Endothelial cell of umbilical vein (primary cell): ENCODE measurements around the gene ARL13A. TPM values are rescaled to one million over a fixed set of nuclear protein-coding genes. Genes with fewer than 3 reads are reported as not detected.

Experiments
- BruUV-seq: library from RNA; stranded (reverse); fragments of 400-500 nt; replicated peaks from 2 replicates; lab custom pipeline; 2021; lab: Mats Ljungman, UMichigan
- CTCF ChIA-PET: fragments of 300-600, 350-600 bp; sonication (Branson Sonifier 250); formaldehyde crosslinking; loops from one replicate; lab custom pipeline; 2021; ENCODE audit warnings: antibody characterized with exemption, inconsistent platforms; lab: Charles Lee
- POLR2A ChIA-PET: fragments of 300-600, 350-600 bp; sonication (Branson Sonifier 250); formaldehyde crosslinking; loops from one replicate; lab custom pipeline; 2021; ENCODE audit warnings: antibody characterized with exemption, inconsistent platforms; lab: Charles Lee
- DNase-seq: peaks from one replicate; pipeline ENCODE4 v3.0.0-alpha.2; 2011; ENCODE audit warnings: low read depth, low spot score
- FAIRE-seq: peaks from 2 replicates; lab custom pipeline; 2011; peaks lifted over from hg19 to GRCh38; lab: Jason Lieb, UNC
- H2AFZ ChIP-seq: 2 replicates; pipeline ENCODE4 v1.6.0; 2012; ENCODE audit warnings: low read depth, low read length, control low read depth, inconsistent platforms
- H3K27ac ChIP-seq: 2 replicates; pipeline ENCODE4 v1.5.1; 2011; ENCODE audit warnings: low read depth, mild to moderate bottlenecking, control low read depth, low read length, moderate library complexity; ENCODE audit not compliant: insufficient read depth
- H3K27me3 ChIP-seq, 2 experiments: 2 replicates each; pipeline versions ENCODE4 v1.6.0 to v1.6.1; 2011; ENCODE audit warnings: low read length in 2 of 2, mixed read lengths in 1 of 2; ENCODE audit not compliant: control insufficient read depth in 2 of 2, insufficient read depth in 2 of 2
- H3K36me3 ChIP-seq, 2 experiments: 2 replicates in 1 of 2; 3 replicates in 1 of 2; pipeline ENCODE4 v1.5.1; 2011; ENCODE audit warnings: low read length in 2 of 2, mild to moderate bottlenecking in 1 of 2, moderate library complexity in 1 of 2; ENCODE audit not compliant: control insufficient read depth in 2 of 2, insufficient read depth in 2 of 2; ENCODE audit errors: extremely low read depth in 1 of 2
- H3K4me1 ChIP-seq: 3 replicates; pipeline ENCODE4 v1.5.1; 2011; ENCODE audit warnings: mild to moderate bottlenecking, low read length; ENCODE audit not compliant: control insufficient read depth, insufficient read depth; ENCODE audit errors: extremely low read depth
- H3K4me2 ChIP-seq: 2 replicates; pipeline ENCODE4 v1.6.1; 2011; ENCODE audit warnings: low read length, control low read depth, mixed read lengths; ENCODE audit not compliant: insufficient read depth
- H3K4me3 ChIP-seq, 3 experiments: fragments of 200-600 bp in 1 of 3; sonication (generic), shearing (Covaris generic) in 1 of 3; replicated peaks in 1 of 3; 2 replicates each; pipeline ENCODE4 v1.5.1; 2011 to 2016; ENCODE audit warnings: control low read depth in 3 of 3, low read length in 3 of 3, mild to moderate bottlenecking in 2 of 3, inconsistent platforms in 1 of 3, low read depth in 1 of 3, moderate library complexity in 1 of 3; ENCODE audit not compliant: insufficient read depth in 1 of 3
- H3K79me2 ChIP-seq: 2 replicates; pipeline ENCODE4 v1.6.0; 2012; ENCODE audit warnings: low read length, inconsistent platforms; ENCODE audit not compliant: control insufficient read depth, insufficient read depth
- H3K9ac ChIP-seq: replicated peaks from 2 replicates; pipeline ENCODE3; 2011; ENCODE audit warnings: low read length, control low read depth; ENCODE audit not compliant: insufficient read depth; ENCODE audit errors: extremely low read depth
- H3K9me1 ChIP-seq: replicated peaks from 3 replicates; pipeline ENCODE4 v1.6.0; 2011; ENCODE audit warnings: mild to moderate bottlenecking, low read length; ENCODE audit not compliant: control insufficient read depth, insufficient read depth; ENCODE audit errors: extremely low read depth
- H3K9me3 ChIP-seq: replicated peaks from 2 replicates; pipeline ENCODE4 v1.5.1; 2012; ENCODE audit warnings: low read length, inconsistent platforms; ENCODE audit not compliant: control insufficient read depth, insufficient read depth
- H4K20me1 ChIP-seq: replicated peaks from 2 replicates; pipeline ENCODE3; 2011; ENCODE audit warnings: mild to moderate bottlenecking, low read length; ENCODE audit not compliant: control insufficient read depth, insufficient read depth; ENCODE audit errors: extremely low read depth
- EZH2 ChIP-seq: IDR thresholded peaks from 2 replicates; pipeline ENCODE4 v1.6.1; 2012; ENCODE audit warnings: borderline replicate concordance, low read depth, mild to moderate bottlenecking, moderate library complexity, low read length, inconsistent platforms; ENCODE audit not compliant: severe bottlenecking
- FOS ChIP-seq: IDR thresholded peaks from 2 replicates; pipeline ENCODE4 v1.6.1; 2011; ENCODE audit warnings: mild to moderate bottlenecking, low read length, moderate library complexity, borderline replicate concordance; ENCODE audit not compliant: insufficient read depth
- GATA2 ChIP-seq: IDR thresholded peaks from 2 replicates; pipeline ENCODE4 v1.7.0; 2011; ENCODE audit warnings: low read depth, mild to moderate bottlenecking, moderate library complexity, mixed read lengths, low read length; ENCODE audit not compliant: insufficient read length, insufficient read depth
- JUN ChIP-seq: IDR thresholded peaks from 2 replicates; pipeline ENCODE4 v1.6.1; 2011; ENCODE audit warnings: borderline replicate concordance, low read depth; ENCODE audit not compliant: insufficient read length, insufficient read depth
- MAX ChIP-seq: IDR thresholded peaks from 2 replicates; pipeline ENCODE4 v1.6.1; 2011; ENCODE audit not compliant: insufficient read depth, insufficient read length
- MYC ChIP-seq: IDR thresholded peaks from one replicate; pipeline ENCODE4 v1.6.1; 2011; ENCODE audit warnings: mild to moderate bottlenecking, low read depth, low read length
- POLR2A ChIP-seq: IDR thresholded peaks from 2 replicates; pipeline ENCODE4 v1.6.1; 2012; ENCODE audit warnings: low read depth, mild to moderate bottlenecking, control low read depth, low read length
- POLR2AphosphoS5 ChIP-seq: IDR thresholded peaks from 2 replicates; pipeline ENCODE4 v1.6.1; 2012; ENCODE audit warnings: low read depth, mild to moderate bottlenecking, control low read depth, low read length, moderate library complexity; ENCODE audit not compliant: insufficient read depth
- dilution Hi-C: fragments of 300-500 bp; cut with MboI; formaldehyde crosslinking; loops from one replicate; pipeline ENCODE4 v1.15.0; 2019; ENCODE audit warnings: low sequenced_read_pairs; ENCODE audit not compliant: extremely low pct_ligation_motif_present
- intact Hi-C: fragments of 100-400 bp; cut with micrococcal nuclease; formaldehyde crosslinking; loops from one replicate; pipeline ENCODE4 v1.10.0; 2022
- polyA plus RNA-seq, 4 experiments: library from polyadenylated mRNA; depleted of rRNA in 3 of 4; stranded (reverse) in 3 of 4; unstranded in 1 of 4; fragments of >200 nt; gene quantifications; 2 replicates each; pipeline versions ENCODE4 v1.2.1 to v1.2.3, GENCODE V29; 2011 to 2012; ENCODE audit warnings: missing spikeins in 1 of 4
- total RNA-seq: library from RNA; stranded (reverse); gene quantifications from 2 replicates; pipeline ENCODE4 v1.2.3, GENCODE V29; 2021
- TF ChIP-seq, protein P1 (sequence below), 2 donors: IDR thresholded peaks; 1 replicate in 1 of 2; 2 replicates in 1 of 2; pipeline ENCODE4 v1.5.1; 2011; ENCODE audit warnings: low read length in 2 of 2, mild to moderate bottlenecking in 2 of 2, moderate library complexity in 2 of 2, control low read depth in 1 of 2, inconsistent platforms in 1 of 2, low read depth in 1 of 2; ENCODE audit not compliant: insufficient read depth in 1 of 2; ENCODE audit errors: extremely low read depth in 1 of 2

The ARL13A gene
- total and polyA plus RNA-seq, 2 donors (not counting 3 experiments of a cell fraction or from before 2014, with no cell fraction given) = not detected

GRCh38 chrX:100979881-100980607, 10.5 kb downstream of the ARL13A start:
- Histone ChIP-seq H3K79me2 (no peaks in the 10 kb centered on the region), H3K36me3 (no peaks in the 10 kb centered on the region), H2AFZ (no peak overlapping the region), H4K20me1 (no peaks in the 10 kb centered on the region), H3K9ac (no peak overlapping the region), H3K4me2 (no peak overlapping the region), H3K4me3 (no peak overlapping the region), H3K4me1 (peaks cover 12% of the 10 kb centered on the region), H3K9me1 (no peaks in the 10 kb centered on the region), H3K27me3 (no peaks in the 10 kb centered on the region), H3K27ac (peak overlapping the region; percentile 61), H3K9me3 (no peaks in the 10 kb centered on the region)
- POLR2A ChIA-PET = no interaction called here
- BruUV-seq = no TSS peak
- DNase-seq (no peak), FAIRE-seq (peak; percentile 52)
- CTCF ChIA-PET = no interaction called here
- TF ChIP-seq POLR2AphosphoS5 (no peak), GATA2 (no peak), POLR2A (no peak), EZH2 (no peak), MYC (no peak), MAX (no peak), JUN (no peak), FOS (no peak)
- TF ChIP-seq, protein P1, sequence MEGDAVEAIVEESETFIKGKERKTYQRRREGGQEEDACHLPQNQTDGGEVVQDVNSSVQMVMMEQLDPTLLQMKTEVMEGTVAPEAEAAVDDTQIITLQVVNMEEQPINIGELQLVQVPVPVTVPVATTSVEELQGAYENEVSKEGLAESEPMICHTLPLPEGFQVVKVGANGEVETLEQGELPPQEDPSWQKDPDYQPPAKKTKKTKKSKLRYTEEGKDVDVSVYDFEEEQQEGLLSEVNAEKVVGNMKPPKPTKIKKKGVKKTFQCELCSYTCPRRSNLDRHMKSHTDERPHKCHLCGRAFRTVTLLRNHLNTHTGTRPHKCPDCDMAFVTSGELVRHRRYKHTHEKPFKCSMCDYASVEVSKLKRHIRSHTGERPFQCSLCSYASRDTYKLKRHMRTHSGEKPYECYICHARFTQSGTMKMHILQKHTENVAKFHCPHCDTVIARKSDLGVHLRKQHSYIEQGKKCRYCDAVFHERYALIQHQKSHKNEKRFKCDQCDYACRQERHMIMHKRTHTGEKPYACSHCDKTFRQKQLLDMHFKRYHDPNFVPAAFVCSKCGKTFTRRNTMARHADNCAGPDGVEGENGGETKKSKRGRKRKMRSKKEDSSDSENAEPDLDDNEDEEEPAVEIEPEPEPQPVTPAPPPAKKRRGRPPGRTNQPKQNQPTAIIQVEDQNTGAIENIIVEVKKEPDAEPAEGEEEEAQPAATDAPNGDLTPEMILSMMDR (IDR thresholded peaks at IDR 0.05; ENCODE audit: extremely low read depth in 1 of 2, insufficient read depth in 1 of 2, low read depth in 1 of 2, low read length in 2 of 2) = no peak
- dilution Hi-C loops (no loop called here), intact Hi-C loops (no loop called here)
